ENCODE results near the gene ME1. TPM values are rescaled to one million over a fixed set of nuclear protein-coding genes. Genes with fewer than 3 reads are reported as not detected.
A peak's percentile ranks its signal among the peaks of the same experiment; 100 is the strongest.
"Not testable (repeated sequence)": the region's sequence is repeated elsewhere in the genome, so short reads cannot be mapped to it uniquely, and the experiment has no call there.

ME1 gene
- total and polyA plus RNA-seq, 8 donors, result 5.2 to 31.7 (median 12.7) TPM

GRCh38 chr6:83192871-83193746, 237.7 kb downstream of the ME1 start, which contains the start of the genes PGM3 and RWDD2A:
Gene PGM3, minus strand, starts transcription at chr6:83193265. Its CDS starts 2,253 bp downstream, at chr6:83191012.
Gene RWDD2A, plus strand, starts transcription at chr6:83193357. Its CDS starts 1,095 bp downstream, at chr6:83194452.
- TF ChIP-seq POLR2AphosphoS5 (IDR thresholded peaks at IDR 0.05) (peak; percentile 66 to 96 (median 94)), CTCF (IDR thresholded peaks at IDR 0.05) (no peak), EP300 (IDR thresholded peaks at IDR 0.05) (no peak), POLR2A (IDR thresholded peaks at IDR 0.05) (peak in 2 of 4 donors; percentile 59)
- intact Hi-C loops (cut with DNase I; ENCODE audit: low total_unique reads), result no loop called here
- H3K36me3 ChIP-seq, result peaks cover 0 to 36% (median 31%) of the 10 kb centered on the region in 4 donors
- H3K4me1 ChIP-seq, result peaks cover 3 to 65% (median 37%) of the 10 kb centered on the region in 4 donors
- no peaks in the 10 kb centered on the region for H3K27me3 ChIP-seq
- peak within 1 kb of the TSS; percentile 88 to 92 (median 91) for H3K27ac ChIP-seq
- 0 to 1% (median 0%) methylated on average over 54 to 88 of the region's 88 CpGs for WGBS, 5 donors
- DNase-seq, result peak; percentile 93 to 97
- peak within 1 kb of the TSS; percentile 87 to 98 (median 93) for H3K4me3 ChIP-seq
- no peaks in the 10 kb centered on the region for H3K9me3 ChIP-seq

GRCh38 chr6:83192456-83192855, 238.4 kb downstream of the ME1 start:
- no peak for DNase-seq
- WGBS, 5 donors, result 0 to 2% (median 1%) methylated on average over 4 of the region's 4 CpGs

GRCh38 chr6:83191974-83192373, 238.9 kb downstream of the ME1 start:
- WGBS, 5 donors, result 72 to 88% (median 79%) methylated on average over 14 to 18 of the region's 18 CpGs
- intact Hi-C loops (cut with DNase I; ENCODE audit: low total_unique reads), result not testable (repeated sequence)

More at GRCh38 chr6:83192456-83192855, 238.4 kb downstream of the ME1 start:
- Histone ChIP-seq H3K9me3 (no peaks in the 10 kb centered on the region), H3K36me3 (peaks cover 2 to 36% (median 33%) of the 10 kb centered on the region in 4 donors), H3K4me1 (peaks cover 3 to 58% (median 37%) of the 10 kb centered on the region in 4 donors), H3K27me3 (no peaks in the 10 kb centered on the region), H3K4me3 (peak overlapping the region; percentile 87 to 98 (median 93)), H3K27ac (peak overlapping the region; percentile 88 to 92 (median 91))
- TF ChIP-seq POLR2A (IDR thresholded peaks at IDR 0.05), result no peak
- no peak for TF ChIP-seq POLR2AphosphoS5 (IDR thresholded peaks at IDR 0.05)
- no peak for TF ChIP-seq CTCF (IDR thresholded peaks at IDR 0.05)
- intact Hi-C loops (cut with DNase I; ENCODE audit: low total_unique reads), result no loop called here

GRCh38 chr6:83190626-83191025, 240.2 kb downstream of the ME1 start:
- H3K9me3 ChIP-seq, result no peaks in the 10 kb centered on the region
- intact Hi-C loops (cut with DNase I; ENCODE audit: low total_unique reads), result no loop called here
- DNase-seq, result no peak
- H3K4me3 ChIP-seq, result no peak overlapping the region
- H3K36me3 ChIP-seq, result peaks cover 5 to 38% (median 30%) of the 10 kb centered on the region in 4 donors
- WGBS, 5 donors, result 86 to 95% (median 88%) methylated on average over 6 of the region's 6 CpGs
- H3K4me1 ChIP-seq, result peaks cover 3 to 50% (median 36%) of the 10 kb centered on the region in 4 donors
- no peaks in the 10 kb centered on the region for H3K27me3 ChIP-seq
- H3K27ac ChIP-seq, result no peak overlapping the region
- TF ChIP-seq POLR2A (IDR thresholded peaks at IDR 0.05) (no peak), POLR2AphosphoS5 (IDR thresholded peaks at IDR 0.05) (peak in 1 of 3 donors; percentile 7)

More at GRCh38 chr6:83191974-83192373, 238.9 kb downstream of the ME1 start:
- not testable (repeated sequence) for DNase-seq, H3K9me3 ChIP-seq, H3K27me3 ChIP-seq
- Histone ChIP-seq H3K36me3 (peaks cover 4 to 36% (median 32%) of the 10 kb centered on the region in 4 donors), H3K27ac (peak overlapping the region in 1 of 5 donors; percentile 91), H3K4me1 (peaks cover 3 to 53% (median 37%) of the 10 kb centered on the region in 4 donors), H3K4me3 (peak overlapping the region; percentile 87 to 98 (median 93))

GRCh38 chr6:83188501-83188900, 242.3 kb downstream of the ME1 start:
- intact Hi-C loops (cut with DNase I; ENCODE audit: low total_unique reads), result loop anchor here (10.0 kb wide), 1 partner anchor 114 kb away; no protein-coding TSS in a partner anchor
- no peaks in the 10 kb centered on the region for H3K27me3 ChIP-seq
- no peak for TF ChIP-seq POLR2AphosphoS5 (IDR thresholded peaks at IDR 0.05)
- TF ChIP-seq CTCF (IDR thresholded peaks at IDR 0.05), result no peak
- TF ChIP-seq POLR2A (IDR thresholded peaks at IDR 0.05), result no peak
- no peak for TF ChIP-seq EP300 (IDR thresholded peaks at IDR 0.05)
- no peak for DNase-seq
- H3K36me3 ChIP-seq, result peaks cover 18 to 57% (median 46%) of the 10 kb centered on the region in 4 donors
- H3K4me1 ChIP-seq, result peaks cover 3 to 33% (median 22%) of the 10 kb centered on the region in 4 donors
- H3K9me3 ChIP-seq, result no peaks in the 10 kb centered on the region
- WGBS, 5 donors, result 34 to 67% (median 50%) methylated on average over 3 of the region's 3 CpGs
- no peak overlapping the region for H3K4me3 ChIP-seq
- no peak overlapping the region for H3K27ac ChIP-seq

Measured in stomach (tissue), 9 donors.